Esophagus (tissue), 2 donors: ENCODE results near the gene ATG4A. TPM values are rescaled to one million over a fixed set of nuclear protein-coding genes. Genes with fewer than 3 reads are reported as not detected.

Experiments
- H3K27ac ChIP-seq, 2 donors: one replicate each; pipeline ENCODE4 v1.5.1; 2013; ENCODE audit warnings: low read depth in 2 of 2, mild to moderate bottlenecking in 2 of 2, inconsistent platforms in 1 of 2, low read length in 1 of 2, moderate library complexity in 1 of 2
- H3K27me3 ChIP-seq, 2 donors: one replicate each; pipeline ENCODE4 v1.6.1; 2013; ENCODE audit warnings: low read length in 2 of 2, control low read depth in 1 of 2, mild to moderate bottlenecking in 1 of 2; ENCODE audit not compliant: insufficient read depth in 2 of 2, control insufficient read depth in 1 of 2
- H3K36me3 ChIP-seq, 2 donors: one replicate each; pipeline ENCODE4 v1.6.1; 2013; ENCODE audit warnings: low read length in 1 of 2; ENCODE audit not compliant: control insufficient read depth in 2 of 2, insufficient read depth in 2 of 2
- H3K4me1 ChIP-seq, 2 donors: one replicate each; pipeline ENCODE4 v1.6.1; 2013; ENCODE audit warnings: low read length in 1 of 2; ENCODE audit not compliant: control insufficient read depth in 2 of 2, insufficient read depth in 2 of 2
- H3K4me3 ChIP-seq, 2 donors: one replicate each; pipeline ENCODE4 v1.5.1; 2013; ENCODE audit warnings: low read length in 2 of 2, mild to moderate bottlenecking in 2 of 2, low read depth in 1 of 2, moderate library complexity in 1 of 2
- H3K9me3 ChIP-seq, 2 donors: one replicate each; pipeline ENCODE4 v1.6.1; 2013; ENCODE audit warnings: mild to moderate bottlenecking in 2 of 2, low read depth in 1 of 2, low read length in 1 of 2, moderate library complexity in 1 of 2; ENCODE audit not compliant: control insufficient read depth in 2 of 2, insufficient read depth in 1 of 2
- WGBS, 2 donors: extraction: QIAGEN DNeasy Blood & Tissue Kit; methylation state at CpG; one replicate each; pipeline ENCODE4 v1.1.7; 2013; 5-methylcytosine and 5-hydroxymethylcytosine counted together
- polyA plus RNA-seq, 2 donors: library from polyadenylated mRNA; stranded (reverse); fragments of 200-250 nt; gene quantifications; one replicate each; pipeline ENCODE4 v1.2.3, GENCODE V29; 2013
- donor health status: healthy with polysubstance abuse.
- donor health status: Bipolar disorder and iron deficiency.

The ATG4A gene
- polyA plus RNA-seq, 2 donors, result 8.9 to 9.6 TPM

DNA sequence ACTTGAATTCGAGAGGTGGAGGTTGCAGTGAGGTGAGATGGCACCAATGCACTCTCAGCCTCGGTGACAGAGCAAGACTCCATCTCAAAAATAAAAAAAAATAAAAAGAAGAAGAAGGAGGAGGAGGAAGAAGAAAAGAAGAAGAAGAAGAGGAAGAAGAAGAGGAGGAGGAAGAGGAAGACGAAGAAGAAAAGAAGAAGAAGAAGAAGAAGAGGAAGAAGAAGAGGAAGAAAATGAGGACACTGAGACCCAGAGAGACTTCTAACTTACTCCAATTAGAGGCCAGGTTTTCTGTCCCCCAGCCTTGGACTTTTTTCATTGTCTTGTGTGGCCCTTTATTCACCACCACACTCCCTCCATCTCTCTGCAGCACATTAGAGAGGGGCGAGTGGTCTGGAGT is 70.7 kb downstream of the ATG4A start:
- Histone ChIP-seq H3K27ac (no peak overlapping the region), H3K27me3 (no peaks in the 10 kb centered on the region), H3K4me3 (no peak overlapping the region), H3K36me3 (no peaks in the 10 kb centered on the region), H3K9me3 (no peaks in the 10 kb centered on the region), H3K4me1 (no peaks in the 10 kb centered on the region)
- WGBS, 2 donors, result 70 to 91% methylated on average over 4 of the region's 4 CpGs

GRCh38 chrX:108163333-108164082 is 71.9 kb downstream of the ATG4A start:
- 80 to 86% methylated on average over 7 of the region's 7 CpGs for whole genome bisulfite sequencing, 2 donors
- Histone ChIP-seq H3K27ac (no peak overlapping the region), H3K36me3 (no peaks in the 10 kb centered on the region), H3K4me3 (no peak overlapping the region), H3K27me3 (no peaks in the 10 kb centered on the region), H3K9me3 (no peaks in the 10 kb centered on the region), H3K4me1 (no peaks in the 10 kb centered on the region)

- Histone ChIP-seq H3K4me1 (no peaks in the 10 kb centered on the region), H3K9me3 (no peaks in the 10 kb centered on the region), H3K36me3 (no peaks in the 10 kb centered on the region), H3K27me3 (no peaks in the 10 kb centered on the region), H3K27ac (no peak overlapping the region), H3K4me3 (no peak overlapping the region)
- 63 to 80% methylated on average over 7 of the region's 7 CpGs for WGBS, 2 donors
Observed at GRCh38 chrX:108165383-108166111, 74.0 kb downstream of the ATG4A start.

- no peaks in the 10 kb centered on the region for H3K27me3 ChIP-seq
- no peaks in the 10 kb centered on the region for H3K4me1 ChIP-seq
- WGBS, 2 donors, result 61 to 77% methylated on average over 5 of the region's 5 CpGs
- H3K27ac ChIP-seq, result no peak overlapping the region
- H3K9me3 ChIP-seq, result no peaks in the 10 kb centered on the region
- no peaks in the 10 kb centered on the region for H3K36me3 ChIP-seq
- H3K4me3 ChIP-seq, result no peak overlapping the region
Observed at GRCh38 chrX:108167211-108167872, 75.8 kb downstream of the ATG4A start.

- no peak overlapping the region for H3K27ac ChIP-seq
- no peaks in the 10 kb centered on the region for H3K36me3 ChIP-seq
- 84 to 93% methylated on average over 9 of the region's 9 CpGs for WGBS, 2 donors
Observed at GRCh38 chrX:108168961-108169740, 77.6 kb downstream of the ATG4A start.

GRCh38 chrX:108169768-108170167 is 78.2 kb downstream of the ATG4A start:
- H3K27me3 ChIP-seq, result no peaks in the 10 kb centered on the region
- no peaks in the 10 kb centered on the region for H3K4me1 ChIP-seq
- H3K27ac ChIP-seq, result no peak overlapping the region
- H3K4me3 ChIP-seq, result no peak overlapping the region
- no peaks in the 10 kb centered on the region for H3K36me3 ChIP-seq
- WGBS, 2 donors, result 90 to 94% methylated on average over 3 of the region's 3 CpGs
- H3K9me3 ChIP-seq, result no peaks in the 10 kb centered on the region

More at GRCh38 chrX:108168961-108169740, 77.6 kb downstream of the ATG4A start:
- no peaks in the 10 kb centered on the region for H3K9me3 ChIP-seq
- H3K4me3 ChIP-seq, result no peak overlapping the region
- no peaks in the 10 kb centered on the region for H3K27me3 ChIP-seq
- no peaks in the 10 kb centered on the region for H3K4me1 ChIP-seq

DNA sequence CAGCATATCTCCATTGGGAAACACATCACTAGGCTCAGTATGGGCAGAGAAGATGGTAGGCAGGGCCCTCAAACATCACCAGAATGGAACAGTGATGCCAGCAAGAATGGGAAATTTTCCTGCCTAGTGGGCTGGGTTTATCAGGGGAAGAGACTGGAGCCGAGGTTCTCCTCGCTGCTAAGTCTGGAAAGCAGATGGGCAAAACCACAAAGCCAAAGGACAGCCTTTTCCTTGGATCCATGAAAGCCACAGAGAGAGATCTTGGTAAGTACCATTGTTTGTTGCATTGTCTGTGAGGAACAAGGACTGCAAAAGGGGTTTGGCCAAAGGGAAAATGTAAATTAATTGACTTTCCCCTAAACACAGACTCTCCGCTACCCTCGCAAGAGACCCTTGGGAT is 80.1 kb downstream of the ATG4A start:
- Histone ChIP-seq H3K9me3 (no peaks in the 10 kb centered on the region), H3K4me3 (no peak overlapping the region), H3K4me1 (no peaks in the 10 kb centered on the region), H3K27me3 (no peaks in the 10 kb centered on the region), H3K27ac (no peak overlapping the region), H3K36me3 (no peaks in the 10 kb centered on the region)
- WGBS, 2 donors, result 93 to 97% methylated on average over 4 of the region's 4 CpGs

GRCh38 chrX:108173874-108174273 is 82.3 kb downstream of the ATG4A start:
- H3K4me3 ChIP-seq, result no peak overlapping the region
- H3K27me3 ChIP-seq, result no peaks in the 10 kb centered on the region
- no peaks in the 10 kb centered on the region for H3K9me3 ChIP-seq
- no peaks in the 10 kb centered on the region for H3K4me1 ChIP-seq
- H3K36me3 ChIP-seq, result no peaks in the 10 kb centered on the region
- WGBS, 2 donors, result 33 to 44% methylated on average over 3 of the region's 3 CpGs
- H3K27ac ChIP-seq, result no peak overlapping the region
